Frontal cortex (tissue), 4 donors: Measurements from ENCODE around the gene LAPTM5. TPM values are rescaled to one million over a fixed set of nuclear protein-coding genes. Genes with fewer than 3 reads are reported as not detected.
"Not testable (repeated sequence)": the region's sequence is repeated elsewhere in the genome, so short reads cannot be mapped to it uniquely, and the experiment has no call there.

ENCODE experiments used
- DNase-seq, 2 donors: peaks; one replicate each; pipeline ENCODE4 v3.0.0; 2012; ENCODE audit warnings: low spot score in 2 of 2
- FAIRE-seq: peaks from 2 replicates; lab custom pipeline; 2012; peaks lifted over from hg19 to GRCh38; lab: Jason Lieb, UNC
- small RNA-seq: library from RNA; depleted of rRNA; stranded (forward); fragments of <200 nt; gene quantifications from one replicate; pipeline ENCODE3, GENCODE V24; 2014
- total RNA-seq: library from RNA; depleted of rRNA; stranded (reverse); fragments of >200 nt; gene quantifications from one replicate; pipeline ENCODE4 v1.2.3, GENCODE V29; 2014
- donor health status: control.
- donor health status: control.
- donor health status: control.

Gene LAPTM5
- total RNA-seq, 1 donor from 2014 or later = 3.7 TPM

DNA sequence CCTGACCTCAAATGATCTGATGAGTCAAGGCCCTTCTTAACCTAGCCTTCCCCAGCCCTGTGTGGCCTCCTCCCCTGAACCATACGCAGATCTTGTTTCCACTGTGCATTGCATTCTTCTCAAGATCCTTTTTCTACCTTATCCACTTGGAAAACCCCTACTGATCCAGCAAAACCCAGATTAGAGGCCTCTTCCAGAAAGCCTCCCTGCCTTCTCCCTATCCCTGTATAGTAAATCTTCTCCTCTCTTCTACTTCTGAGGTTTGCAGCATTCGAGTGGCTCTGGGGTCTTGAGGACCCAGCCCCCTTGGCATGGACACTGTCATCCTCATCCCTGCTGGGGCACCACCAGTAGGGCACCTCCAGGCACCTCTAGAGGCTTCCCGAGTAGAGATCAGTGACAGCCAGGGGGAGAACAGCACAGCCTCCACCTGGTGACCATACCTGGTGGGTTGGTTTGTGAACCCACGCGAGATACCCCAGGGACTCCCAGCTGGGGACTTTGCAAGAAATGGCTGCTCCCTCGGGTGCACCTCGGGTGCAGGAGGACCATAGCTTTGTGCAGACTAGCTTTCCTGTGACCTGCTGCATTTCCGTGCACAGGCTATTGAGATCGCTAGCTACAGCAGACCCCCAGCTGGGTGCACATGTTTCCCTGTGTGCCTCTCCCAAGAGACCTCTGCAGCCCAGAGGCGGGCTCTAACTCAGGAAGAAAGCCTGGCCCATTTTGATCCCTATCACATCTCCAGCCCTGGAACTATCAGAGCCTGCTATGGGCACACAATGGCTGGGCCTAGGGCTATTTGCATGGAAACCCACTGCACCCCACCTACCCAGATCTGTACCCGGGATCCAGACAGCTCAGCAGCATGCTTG lies 68.4 kb downstream of the LAPTM5 start:
- no peak for FAIRE-seq
- DNase-seq = no peak

DNA sequence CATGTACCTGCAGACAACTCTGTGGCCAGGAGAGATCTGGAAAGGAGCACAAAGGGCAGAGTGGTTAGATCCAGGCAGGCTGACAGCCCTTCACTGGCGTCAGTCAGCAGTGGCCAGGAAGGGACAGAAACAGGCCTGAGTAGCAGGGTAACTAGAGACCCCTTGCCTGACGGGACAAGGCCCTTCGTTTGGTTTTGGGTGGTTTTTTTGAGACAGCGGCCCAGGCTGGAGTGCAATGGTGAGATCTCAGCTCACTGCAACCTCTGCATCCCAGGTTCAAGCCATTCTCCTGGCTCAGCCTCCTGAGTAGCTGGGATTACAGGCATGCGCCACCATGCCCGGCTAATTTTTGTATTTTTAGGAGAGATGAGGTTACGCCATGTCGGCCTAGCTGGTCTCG lies 69.1 kb downstream of the LAPTM5 start:
- not testable (repeated sequence) for DNase-seq, FAIRE-seq

DNA sequence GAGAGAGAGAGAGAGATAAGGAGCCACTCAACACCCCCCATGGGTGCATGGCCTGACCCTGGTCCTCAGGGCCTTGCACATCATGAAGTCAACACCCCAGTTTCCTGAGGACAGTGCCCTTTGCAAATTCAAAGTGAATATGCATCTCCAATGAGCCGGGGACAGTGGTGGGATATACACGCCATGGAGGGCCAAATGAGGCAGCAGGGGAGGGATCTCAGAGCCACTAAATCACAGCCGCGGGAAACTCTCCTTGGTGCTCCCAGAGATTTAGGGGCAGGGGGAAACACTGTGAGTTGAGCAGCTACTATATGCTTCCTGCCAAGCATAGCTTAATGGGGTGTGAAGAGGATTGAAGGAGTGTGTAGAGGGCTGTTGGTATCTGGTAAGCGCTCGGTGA lies 69.7 kb downstream of the LAPTM5 start:
- FAIRE-seq (no peak), DNase-seq (no peak)

- DNase-seq = no peak
- FAIRE-seq = no peak
Measured at GRCh38 chr1:30686236-30686935, 71.2 kb downstream of the LAPTM5 start.

- DNase-seq (no peak), FAIRE-seq (no peak)
Measured at GRCh38 chr1:30685796-30686165, 71.8 kb downstream of the LAPTM5 start.

DNA sequence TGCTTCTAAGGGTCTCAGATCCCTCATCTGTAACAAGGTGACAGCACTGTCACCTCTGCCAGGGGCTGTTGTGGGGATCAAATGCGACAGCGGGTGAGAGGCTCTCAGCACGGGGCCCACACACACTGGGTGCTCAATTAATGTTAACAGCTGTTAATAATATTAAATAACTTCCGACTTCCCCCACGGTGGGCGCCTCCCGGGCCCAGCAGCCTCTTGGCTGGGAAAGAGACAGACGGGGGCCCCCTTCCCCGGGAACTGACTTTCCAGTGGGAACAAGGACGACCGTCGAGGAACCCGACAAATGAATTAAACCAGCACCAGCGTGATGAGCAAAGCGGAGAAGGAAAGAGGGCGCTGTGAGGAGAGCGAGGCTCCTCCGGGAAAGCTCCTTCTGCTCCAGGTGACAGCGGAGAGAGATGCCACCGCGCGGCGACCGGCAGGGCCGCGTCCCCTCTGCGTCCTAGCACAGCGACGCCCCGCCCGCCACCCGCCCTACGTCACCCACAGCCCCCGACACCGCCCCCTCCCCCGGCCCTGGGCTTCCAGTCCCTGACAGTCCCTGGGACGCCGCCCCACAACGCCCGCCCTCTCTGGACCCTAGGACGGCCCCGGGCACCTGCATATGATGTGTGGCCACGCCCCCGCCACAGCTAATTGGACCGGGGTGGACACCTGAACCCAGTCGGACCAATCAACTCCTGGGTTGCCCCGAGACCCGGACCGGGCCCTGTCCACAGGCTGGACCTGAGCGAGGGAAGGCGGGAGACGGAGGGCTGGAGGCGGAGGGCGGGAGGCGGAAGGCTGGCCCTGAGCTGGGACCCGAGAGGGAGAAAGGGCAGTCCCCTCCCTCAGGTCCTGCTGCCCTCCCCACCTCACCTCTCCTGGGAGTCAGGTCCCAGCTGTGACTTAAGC lies 72.4 kb downstream of the LAPTM5 start:
- DNase-seq (peak in 1 of 2 donors; percentile 42), FAIRE-seq (no peak)

DNA sequence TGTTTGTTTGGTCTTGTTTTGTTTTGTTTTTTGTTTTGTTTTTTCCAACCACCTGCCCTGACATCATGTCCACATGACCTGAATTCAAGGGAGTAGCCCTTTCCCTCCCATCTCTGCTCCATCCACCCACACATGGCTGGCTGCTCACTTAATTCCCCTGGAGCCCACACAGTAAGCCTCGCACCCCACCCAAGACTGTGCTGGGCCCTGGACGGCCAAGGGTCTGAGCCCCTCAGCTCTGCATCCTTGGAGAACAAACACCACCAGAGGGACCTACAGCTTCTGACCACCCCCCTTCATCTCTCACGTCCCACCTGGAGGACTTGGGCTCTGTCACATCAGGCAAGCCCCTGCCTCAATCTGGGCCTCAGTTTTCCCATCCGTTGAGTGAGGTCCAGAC lies 73.3 kb downstream of the LAPTM5 start:
- FAIRE-seq = no peak
- DNase-seq = no peak

DNA sequence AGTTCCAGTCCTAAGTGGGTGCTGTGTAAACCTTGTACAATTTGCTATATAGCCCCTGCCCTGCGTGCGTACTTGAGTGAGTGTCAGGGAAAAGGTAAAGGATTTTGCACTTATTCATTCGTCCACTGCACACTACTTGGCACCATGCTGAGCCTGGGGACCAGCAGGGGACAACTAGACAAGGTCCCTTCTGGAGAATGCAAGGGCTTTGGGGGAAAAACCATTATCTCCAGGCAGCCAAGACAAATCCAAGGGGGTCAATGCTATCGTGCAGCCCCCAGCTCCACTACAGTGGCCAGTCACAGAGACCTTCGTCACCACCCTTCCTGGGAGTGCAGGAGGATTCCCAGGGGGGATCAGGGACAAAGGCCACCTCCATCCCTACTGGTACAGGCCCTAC lies 73.9 kb downstream of the LAPTM5 start:
- no peak for DNase-seq
- FAIRE-seq = no peak

Small RNAs within 50 kb of the gene (small RNA-seq; reads per million reads assigned to genes)
- not detected for gene MIR4420

Other genes with a start within 250 kb of the LAPTM5 start
- gene MATN1, start 34.2 kb downstream of the LAPTM5 start, total RNA-seq = 0.41 TPM
- 57.1 TPM for gene SDC3, start 151.0 kb upstream of the LAPTM5 start, total RNA-seq